DMS153 (cell line): ENCODE measurements around the gene CCND1.

Experiments used
- DNase-seq: peaks from one replicate; lab custom pipeline; 2025; lab: John Stamatoyannopoulos, UW

CCND1 gene

DNA sequence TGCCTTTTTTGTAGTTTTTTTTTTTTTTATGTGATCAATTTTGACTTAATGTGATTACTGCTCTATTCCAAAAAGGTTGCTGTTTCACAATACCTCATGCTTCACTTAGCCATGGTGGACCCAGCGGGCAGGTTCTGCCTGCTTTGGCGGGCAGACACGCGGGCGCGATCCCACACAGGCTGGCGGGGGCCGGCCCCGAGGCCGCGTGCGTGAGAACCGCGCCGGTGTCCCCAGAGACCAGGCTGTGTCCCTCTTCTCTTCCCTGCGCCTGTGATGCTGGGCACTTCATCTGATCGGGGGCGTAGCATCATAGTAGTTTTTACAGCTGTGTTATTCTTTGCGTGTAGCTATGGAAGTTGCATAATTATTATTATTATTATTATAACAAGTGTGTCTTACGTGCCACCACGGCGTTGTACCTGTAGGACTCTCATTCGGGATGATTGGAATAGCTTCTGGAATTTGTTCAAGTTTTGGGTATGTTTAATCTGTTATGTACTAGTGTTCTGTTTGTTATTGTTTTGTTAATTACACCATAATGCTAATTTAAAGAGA lies 12.5 kb downstream of the CCND1 start:
- DNase-seq: no peak

DNA sequence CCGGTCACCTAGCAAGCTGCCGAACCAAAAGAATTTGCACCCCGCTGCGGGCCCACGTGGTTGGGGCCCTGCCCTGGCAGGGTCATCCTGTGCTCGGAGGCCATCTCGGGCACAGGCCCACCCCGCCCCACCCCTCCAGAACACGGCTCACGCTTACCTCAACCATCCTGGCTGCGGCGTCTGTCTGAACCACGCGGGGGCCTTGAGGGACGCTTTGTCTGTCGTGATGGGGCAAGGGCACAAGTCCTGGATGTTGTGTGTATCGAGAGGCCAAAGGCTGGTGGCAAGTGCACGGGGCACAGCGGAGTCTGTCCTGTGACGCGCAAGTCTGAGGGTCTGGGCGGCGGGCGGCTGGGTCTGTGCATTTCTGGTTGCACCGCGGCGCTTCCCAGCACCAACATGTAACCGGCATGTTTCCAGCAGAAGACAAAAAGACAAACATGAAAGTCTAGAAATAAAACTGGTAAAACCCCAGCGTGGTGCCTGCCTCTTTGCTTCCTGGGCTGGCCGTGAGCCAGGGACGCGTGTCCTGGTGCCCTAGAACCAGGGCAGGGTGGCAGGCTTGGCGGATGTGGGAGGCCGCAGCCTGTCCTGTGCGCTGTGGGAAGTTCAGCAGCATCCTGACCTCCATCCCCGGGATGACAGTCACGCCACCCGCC lies 13.2 kb downstream of the CCND1 start:
- DNase-seq: peak; percentile 26

DNA sequence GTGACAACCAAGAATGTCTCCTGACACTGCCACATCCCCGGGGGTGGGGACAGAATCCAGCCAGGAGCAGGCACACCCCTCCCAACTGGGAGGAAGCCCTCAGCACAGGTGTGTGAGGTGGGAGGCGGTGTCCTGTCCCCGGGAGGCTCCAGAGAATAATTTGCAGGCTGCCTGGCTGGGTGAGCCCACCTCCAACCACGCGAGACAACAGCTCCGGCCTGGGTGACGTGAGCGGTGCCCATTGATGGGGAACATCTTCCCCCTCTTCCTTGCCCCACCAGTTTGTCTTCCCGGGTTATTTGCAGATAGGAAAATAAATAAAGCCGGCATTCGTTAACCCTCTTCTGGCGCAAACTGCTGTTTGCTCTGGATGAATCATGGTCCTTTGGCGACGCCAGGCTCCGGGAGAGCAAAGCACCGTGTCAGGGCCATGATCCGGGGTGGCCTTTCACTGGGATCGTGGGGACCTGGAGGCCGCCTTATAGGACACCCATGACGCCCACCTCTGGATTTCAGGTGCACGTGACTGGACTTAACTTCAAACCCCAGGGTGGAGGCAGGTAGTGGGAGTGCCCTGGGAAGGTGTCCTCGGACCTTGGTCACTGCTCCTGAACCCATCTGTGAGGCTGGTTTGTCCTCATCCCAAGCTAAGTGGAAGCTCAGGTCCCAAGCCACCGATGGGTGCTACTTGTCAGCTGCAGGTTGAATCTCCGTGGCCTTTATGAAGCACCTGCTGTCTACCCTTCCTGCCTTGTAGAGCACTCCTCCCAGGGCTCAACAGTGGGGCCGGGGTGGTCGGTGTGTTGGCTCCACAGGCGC lies 13.9 kb downstream of the CCND1 start:
- DNase-seq: peak; percentile 54

DNA sequence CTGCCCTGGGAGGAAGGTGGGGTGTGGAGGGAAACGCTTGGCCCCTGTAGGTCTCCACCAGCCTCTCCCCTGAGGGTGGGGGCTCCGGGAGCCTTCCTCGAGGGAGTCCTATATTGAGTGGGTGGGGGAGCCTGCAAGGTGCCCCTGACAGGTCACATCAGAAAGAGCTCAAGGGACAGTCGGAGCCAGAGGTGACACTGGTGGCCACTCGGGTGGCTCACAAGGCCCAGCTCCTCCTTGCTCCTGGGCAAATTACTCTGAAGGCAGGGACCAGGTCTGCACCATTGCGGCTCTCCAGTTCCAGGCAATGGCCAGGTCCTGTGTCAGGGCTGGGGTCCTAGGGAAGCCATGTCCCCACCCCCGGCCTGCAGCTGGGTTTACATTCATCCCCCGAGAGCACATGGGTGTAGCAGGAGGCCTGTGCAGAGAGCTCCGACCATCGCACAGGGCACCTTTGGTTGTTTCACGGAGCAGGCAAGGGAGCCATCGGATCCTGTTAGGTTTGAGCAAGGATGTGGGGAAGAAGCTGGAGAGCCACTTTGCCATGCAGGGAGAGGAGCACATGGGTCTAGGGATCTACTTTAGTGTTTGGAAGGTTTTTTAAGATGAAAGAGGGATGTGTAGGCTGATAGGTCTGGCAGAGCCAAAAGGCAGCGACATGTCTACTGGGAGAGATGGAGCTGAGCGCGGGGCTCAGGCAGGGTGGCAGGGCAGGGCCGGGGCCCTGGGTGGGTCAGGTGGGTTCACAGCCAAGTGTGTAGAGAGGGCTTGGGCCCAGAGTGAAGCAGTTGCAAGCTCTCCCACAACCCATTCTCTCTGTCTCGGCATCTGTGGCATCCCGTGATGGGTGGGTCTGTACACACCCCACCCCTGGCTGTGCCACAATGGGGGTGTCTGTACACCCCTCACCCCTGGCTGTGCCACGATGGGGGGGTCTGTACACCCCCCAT lies 14.8 kb downstream of the CCND1 start:
- no peak for DNase-seq

DNA sequence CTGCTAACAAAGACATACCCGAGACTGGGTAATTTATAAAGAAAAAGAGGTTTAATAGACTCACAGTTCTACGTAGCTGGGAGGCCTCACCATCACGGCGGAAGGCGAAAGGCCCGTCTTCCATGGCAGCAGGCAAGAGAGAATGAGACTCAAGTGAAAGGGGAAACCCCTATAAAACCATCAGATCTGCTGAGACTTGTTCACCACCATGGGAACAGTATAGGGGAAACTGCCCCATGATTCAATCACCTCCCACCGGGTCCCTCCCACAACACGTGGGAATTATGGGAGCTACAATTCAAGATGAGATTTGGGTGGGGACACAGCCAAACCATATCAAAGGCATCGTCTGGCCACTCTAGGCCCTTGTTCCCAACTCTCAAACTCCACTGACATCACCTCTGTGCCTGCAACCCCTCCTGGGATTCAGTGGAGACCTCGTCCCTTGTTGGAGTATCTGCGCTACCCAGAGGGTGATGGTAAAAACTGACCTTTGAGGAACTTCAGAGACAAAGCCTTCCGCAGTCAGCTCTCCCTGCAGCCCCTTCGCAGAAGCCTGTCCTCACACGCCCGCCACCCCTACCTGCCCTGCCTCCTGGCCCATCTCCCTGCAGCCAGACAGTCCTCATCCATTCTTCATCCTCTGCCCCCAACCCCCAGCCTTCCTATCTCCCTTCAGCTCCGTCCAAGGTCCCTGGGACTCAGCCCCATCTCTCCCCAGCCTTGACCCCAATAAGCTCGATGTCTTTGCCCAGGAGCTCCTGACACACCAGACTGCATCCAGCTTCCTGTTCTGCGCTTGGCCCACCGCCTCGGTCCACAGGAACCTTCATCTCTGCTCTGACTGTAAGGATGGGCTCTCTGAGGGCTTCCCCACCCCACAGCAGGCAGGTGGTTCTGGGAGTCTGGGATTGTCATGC lies 15.8 kb downstream of the CCND1 start:
- DNase-seq: no peak

DNA sequence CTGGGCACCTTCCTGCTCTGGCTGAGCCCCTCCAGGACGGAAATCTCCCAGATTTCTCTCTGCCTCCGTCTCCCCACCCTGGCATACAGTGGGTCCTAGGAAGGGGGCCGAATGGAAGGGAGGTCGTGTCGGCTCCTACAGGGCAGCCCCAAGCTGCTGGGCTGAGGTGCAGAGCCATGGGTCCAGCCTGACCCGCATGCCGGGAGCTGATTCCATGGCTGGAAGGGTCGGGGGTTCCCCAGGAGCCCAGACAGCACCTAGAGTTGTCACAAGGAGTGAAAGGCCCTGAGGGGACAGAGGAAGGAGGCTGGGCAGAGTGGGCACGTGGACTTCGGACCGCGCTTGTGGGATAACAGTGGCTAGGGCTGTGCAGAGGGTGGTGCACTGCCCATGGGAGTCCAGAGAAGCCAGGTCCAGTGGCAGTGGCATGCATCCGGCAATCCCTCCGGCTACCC lies 16.5 kb downstream of the CCND1 start:
- DNase-seq: no peak

DNA sequence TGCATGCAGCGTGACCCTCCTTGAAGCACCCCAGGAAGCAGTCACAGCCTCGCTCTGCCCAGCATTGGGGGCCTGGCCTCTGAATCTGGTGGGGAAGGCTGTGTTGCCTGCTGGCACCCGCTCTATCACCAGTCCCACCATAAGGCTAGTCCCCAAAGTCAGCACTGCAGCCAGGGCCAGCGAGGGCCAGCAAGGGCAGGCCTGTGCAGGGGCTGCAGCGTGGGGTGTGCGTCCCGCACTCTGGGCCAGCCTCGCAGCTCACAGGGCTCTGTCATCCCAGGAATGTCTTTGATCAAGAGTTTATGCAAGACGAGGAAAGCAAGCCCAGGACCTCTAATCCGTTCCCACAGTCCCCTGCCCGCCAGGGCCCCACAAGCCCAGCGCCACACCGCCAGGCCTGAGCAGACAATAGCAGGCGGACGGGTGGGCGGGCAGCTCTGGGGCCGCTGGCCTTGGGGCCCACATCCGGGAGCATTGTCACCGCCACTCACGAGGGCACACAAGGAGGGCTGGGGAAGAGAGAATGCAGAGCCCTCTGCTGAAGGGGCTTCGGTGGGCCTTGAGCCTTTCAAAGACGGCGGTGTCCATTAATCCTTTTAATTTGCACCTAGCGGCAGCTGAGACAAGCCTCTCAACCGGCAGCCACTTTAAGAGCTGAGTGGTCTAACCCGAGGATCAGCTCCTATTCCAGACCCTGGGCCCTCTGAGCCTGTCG lies 17.1 kb downstream of the CCND1 start:
- no peak for DNase-seq

DNA sequence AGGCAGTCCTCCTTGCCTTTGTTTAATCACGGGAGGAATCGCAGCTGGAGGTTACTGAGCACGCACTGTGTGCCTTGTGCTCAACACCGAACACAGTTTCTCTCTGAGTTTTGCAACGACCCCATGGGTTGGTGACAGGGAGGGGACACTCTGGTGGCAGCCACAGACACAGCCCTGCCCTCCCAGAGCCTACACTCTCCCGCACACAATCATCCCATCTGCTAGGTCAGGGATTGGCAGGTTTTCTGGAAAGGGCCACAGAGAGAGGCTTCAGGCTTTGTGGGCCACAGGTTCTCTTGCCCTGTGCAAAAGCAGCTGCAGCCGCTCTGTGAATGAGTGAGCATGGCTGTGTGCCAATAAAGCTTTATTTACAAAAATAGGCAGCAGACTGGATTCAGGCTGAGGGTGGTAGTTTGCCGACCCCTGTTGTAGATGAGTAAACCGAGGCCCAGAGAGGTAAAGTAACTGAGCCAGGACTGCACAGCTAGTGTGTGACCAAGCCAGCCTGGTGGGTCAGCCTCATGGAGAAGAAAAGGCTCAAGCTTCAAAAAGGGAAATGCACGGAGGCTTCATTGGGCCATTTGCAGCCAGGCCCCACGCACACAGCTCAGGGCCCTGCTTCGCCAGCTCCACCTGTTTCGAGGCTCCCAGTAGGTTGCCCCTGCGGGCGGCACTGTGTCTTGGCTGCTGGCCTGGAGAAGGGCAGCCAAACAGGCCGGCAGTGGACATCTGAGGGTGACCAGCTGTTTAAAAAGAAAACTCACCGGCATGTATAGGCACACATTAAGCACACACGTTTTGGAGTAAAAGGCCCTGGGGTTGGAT lies 17.9 kb downstream of the CCND1 start:
- DNase-seq: no peak

DNA sequence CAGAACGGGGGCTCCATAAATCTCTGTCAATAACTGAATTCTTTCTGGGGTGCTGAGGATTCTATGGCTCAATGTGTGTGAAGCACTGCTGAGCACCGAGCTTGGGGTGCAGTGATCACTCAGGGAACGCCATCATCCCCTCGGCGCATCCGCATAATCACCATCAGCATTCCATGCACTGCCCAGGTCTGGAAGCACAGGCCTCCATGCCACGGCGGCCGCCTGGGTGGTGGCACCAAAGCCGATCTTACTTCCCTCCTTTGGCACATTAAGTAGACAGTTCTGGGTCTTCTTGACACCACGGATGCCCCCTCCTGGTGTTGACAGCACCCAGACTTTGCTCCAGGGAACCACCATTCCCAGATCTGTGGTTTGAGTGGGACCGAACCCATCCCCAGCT lies 18.6 kb downstream of the CCND1 start:
- no peak for DNase-seq

DNA sequence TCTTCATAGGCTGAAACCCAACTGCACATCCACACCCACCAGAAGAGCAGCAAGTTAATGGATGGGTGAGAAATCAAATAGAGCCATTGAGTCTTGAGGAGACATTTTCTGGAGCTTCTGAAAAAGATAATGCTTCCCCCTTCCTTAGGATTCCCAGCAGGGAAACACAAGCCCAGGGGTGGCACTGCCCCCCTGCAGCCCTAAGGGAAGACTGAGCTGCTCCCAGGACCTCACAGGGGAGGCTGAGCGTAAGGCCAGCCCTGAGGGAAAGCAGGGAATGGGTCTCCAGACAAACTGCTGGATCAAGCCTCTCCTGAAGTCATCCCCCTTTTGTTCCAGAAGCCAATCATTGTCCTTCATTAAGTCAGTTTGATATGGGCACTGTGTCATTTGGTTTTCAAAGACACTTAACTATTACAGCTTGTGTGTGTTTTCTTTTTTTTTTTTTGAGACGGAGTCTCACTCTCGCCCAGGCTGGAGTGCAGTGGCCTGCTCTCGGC lies 19.1 kb downstream of the CCND1 start:
- DNase-seq: no peak

DNA sequence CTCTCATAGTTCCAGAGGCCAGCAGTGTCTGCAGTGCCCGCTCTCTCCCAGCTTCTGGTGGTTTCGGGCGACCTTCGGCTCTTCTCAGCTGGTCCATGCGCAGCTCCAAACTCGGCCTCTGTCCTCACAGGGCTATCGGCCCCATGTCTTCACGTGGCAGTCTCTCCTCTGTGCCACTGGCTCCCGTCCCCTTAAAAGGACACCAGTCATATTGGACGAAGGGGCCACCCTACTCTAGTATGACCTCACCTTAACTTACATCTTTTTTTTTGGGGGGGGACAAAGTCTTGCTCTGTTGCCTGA lies 20.4 kb downstream of the CCND1 start:
- no peak for DNase-seq

DNA sequence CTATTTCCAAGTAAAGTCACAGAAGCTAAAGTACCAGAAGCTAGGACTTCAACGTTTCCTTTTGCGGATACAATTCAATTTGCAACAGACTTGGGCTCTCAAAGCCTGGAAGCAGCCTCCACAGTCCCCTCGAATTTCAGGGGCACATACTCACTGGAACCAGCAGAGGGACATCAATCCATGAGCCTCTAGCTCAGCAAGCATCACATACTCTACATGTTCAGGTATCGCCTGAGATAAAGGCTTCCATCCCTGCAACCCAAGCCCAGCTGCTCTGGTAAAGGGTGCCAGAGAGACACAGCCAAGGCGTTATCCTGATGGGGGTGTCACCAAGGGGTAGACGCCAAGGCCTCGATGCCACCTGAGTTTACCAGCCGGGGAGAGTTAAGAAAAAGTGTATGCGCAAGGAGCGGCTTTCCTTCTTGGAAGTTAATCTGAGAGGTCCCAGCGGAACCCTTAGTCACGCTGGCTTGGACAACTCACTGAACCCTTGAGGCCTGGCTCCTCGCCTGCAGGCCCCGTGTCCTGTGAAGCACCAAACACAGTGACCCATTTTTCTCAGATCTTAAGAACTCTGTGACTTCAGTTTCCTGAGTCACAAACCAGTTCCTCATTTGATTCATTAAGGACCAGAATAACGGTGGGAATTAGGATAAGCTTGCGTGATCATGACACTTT lies 21.2 kb downstream of the CCND1 start:
- no peak for DNase-seq

DNA sequence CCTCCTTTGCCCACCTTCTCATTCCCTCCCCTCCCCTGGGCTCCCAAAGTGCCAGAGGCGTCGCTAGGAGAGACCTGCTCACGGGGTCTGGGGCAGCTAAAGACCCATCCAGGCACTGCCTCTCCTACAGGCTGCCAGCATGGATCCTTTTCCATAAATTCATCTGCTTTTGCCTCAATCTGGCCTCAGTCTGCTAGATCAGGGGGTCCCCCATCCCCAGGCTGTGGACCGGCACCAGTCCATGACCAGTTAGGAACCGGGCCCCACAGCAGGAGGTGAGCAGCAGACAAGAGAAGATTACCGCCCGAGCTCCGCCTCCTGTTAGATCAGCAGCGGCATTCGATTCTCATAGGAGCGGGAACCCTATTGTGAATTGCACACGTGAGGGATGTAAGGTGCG lies 21.9 kb downstream of the CCND1 start:
- no peak for DNase-seq

DNA sequence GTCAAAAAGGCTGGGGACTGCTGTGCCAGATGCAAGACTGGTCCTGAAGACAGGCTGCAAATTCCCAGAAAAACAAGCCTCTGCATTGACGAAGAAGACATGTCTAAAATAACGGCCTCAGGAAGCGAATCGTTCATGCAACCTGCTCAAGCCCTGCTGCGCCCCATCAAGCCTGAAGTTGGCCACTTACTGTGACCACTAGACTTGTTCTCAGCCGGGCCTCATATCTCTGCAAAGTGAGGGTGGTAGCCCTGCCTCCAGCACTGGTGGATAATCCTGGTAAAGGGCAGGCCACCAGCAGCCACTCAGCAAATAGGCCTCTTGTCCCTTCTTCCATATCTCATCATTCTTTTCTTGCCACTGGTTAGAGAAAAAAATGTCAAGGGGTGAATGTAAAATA lies 22.4 kb downstream of the CCND1 start:
- no peak for DNase-seq

DNA sequence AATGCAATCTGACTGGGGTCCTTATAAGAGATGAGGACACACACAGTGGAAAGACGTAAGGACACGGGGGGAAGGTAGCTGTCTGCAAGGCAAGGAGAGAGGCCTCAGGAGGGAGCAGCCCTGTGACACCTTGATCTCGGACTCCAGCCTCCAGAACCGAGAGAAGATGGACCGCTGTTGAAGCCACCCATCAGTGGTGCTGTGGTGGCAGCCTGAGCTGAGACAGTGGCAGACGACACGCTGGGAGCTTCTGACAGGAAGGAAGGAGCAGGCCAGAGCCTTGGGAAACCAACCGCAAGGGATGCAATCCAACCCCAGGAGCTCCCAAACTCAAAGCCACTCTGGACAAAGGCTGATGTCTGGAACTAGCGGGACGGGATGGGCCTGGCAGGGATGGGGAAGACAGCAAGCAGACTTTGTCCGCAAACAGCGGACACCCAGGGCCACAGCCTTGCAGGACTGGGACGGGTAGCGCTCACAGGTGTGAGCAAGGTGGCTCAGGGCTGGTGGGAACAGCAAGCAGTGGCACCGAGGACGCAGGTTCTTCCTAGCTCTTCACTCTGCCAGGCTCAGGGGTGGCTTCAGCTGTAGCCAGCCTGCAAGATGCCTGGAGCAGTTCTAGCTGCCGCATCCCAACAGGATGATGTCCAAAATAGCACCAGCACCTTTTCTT lies 23.3 kb downstream of the CCND1 start:
- DNase-seq: no peak

DNA sequence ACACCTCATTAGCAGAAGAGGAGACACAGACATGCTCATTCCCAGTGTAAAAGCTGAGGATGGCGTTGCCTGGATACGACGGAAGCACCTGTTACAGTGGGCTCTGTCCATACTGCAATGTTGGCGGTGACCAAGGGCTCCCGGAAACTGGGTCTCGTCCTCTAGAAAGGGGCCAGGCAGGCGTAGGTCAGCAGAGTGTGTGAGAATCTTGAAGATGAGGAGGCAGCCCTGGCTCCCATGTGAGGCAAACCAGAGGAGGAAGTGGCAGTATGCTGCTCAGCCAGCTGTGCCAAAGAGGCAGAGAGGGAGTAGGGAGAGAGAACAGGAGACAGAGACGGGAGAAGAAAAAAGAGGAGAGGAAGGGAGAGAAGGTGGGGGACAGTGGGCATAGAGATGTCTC lies 23.9 kb downstream of the CCND1 start:
- no peak for DNase-seq

DNA sequence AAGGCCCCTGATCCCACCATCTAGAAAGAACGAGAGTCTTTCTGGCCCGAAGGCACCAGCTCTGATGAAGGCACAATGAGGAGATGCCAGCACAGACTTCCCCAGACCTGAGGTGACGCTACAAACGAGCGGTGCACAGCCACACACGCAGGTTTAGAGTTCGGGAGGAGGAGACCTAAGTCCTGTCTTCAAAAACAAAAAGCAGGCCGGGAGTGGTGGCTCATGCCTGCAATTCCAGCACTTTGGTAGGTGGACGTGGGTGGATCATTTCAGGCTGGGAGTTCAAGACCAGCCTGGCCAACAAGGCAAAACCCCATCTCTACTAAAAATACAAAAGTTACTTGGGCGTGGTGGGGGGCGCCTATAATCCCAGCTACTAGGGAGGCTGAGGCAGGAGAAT lies 24.7 kb downstream of the CCND1 start:
- no peak for DNase-seq

DNA sequence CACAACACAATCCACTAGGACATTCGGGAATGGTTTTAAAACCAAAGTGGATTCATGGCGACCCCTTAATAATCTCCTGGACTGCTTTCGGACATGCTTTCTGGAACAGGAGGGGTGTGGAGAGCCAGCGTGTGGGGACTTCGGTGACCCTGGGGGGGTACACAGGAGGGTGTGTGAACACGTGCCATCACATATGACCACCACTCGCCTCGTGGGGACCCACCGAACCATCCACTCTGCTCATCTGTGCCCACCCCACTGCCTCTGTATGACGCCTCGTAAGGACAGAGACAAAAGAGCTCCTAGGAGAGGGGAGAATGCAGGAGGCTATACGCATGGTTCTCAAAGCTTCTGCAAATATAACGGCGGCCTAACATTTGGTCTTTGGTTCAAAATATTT lies 25.3 kb downstream of the CCND1 start:
- DNase-seq: no peak
